CD4-positive, alpha-beta T cell treated with Interleukin-15 for 1 hour (primary cell): ENCODE results near the gene TMEM11.
"Not testable (repeated sequence)": the region's sequence is repeated elsewhere in the genome, so short reads cannot be mapped to it uniquely, and the experiment has no call there.

ENCODE experiments used
- DNase-seq: peaks from one replicate; pipeline ENCODE4 v3.0.0-alpha.2; 2020

The TMEM11 gene

DNA sequence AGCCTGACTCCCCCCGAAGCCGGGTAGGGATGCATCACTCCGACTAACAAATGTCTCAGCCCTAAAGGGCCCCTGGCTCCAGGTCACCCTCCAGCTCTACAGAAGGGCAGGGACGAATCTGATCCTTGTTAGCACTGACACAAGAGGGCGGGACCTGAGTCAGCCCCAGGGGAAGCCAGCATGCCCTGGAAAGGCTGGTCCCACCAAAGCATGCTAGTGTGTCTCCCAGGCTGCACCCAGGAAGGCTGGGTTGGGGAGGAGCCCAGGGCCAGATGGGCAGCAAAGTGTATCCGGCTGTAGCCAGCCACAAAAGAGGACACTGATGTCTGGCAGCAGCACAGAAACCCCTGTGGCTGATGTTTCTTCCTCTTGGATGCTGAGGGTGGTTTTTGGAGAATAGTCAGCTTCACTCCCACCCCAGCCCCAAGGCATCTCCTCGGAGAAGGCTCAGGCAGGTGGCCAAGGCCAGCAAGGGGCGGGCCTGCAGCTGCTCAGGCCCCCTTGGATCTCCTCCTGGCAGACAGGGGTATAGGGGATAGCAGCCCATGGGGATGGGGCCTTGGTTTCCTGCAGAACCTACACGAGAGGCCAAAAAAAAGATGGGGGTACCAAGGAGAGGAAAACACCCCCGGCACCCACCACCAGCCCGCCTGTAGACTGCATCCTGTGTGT is 28.2 kb upstream of the TMEM11 start:
- DNase-seq, result no peak

DNA sequence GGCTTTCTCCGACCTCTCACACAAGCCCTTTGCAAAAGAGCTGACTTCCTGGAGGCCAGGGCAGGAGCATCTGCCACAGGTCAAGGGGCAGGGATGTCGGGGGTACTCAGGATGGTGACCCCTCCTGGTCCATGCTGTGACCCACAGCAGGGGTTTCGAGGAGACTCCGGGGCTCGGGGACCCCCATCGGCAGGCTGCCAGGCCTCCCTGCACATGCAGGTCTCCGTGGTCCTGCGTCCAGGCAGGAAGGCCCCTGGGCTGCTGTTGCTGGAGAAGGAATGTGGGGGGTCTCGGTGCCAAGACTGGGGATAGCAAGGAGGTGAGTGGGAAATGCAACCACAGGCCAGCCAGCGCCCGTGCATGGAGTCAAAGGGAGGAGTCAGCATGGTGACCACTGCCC is 27.6 kb upstream of the TMEM11 start:
- no peak for DNase-seq

DNA sequence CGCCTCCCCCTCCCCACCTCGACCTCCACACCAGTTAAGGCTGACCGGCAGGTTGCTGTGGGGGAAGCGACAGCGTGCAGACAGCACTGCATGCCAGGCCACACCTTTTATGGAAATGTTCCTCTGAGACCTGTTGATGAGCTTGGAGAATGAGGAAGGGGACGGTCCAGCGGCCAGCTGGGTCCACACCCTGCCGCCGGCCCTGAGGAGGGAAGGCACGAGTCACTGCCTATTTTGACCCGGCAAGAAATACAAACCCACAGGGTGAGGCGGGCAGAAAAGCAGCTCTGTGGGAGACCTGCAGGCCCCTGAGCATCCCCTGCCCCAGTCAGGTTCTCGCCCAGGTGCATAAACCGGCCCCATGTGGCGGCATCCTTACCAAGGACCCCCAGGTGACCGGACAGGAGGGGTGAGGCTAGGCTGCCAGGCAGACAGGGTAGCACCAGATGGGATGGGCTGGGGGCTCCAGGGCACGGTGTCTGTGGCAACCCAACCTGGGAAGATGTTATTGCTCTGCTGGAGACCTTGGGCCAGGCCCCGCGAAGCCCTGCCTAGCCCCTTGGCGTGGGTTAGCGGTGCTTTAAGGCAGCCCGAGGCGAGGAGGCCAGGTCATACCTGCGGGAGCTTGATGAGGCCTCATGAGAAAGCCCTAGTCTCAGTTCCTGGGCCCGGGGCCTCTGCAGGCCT is 26.6 kb upstream of the TMEM11 start:
- DNase-seq, result no peak

DNA sequence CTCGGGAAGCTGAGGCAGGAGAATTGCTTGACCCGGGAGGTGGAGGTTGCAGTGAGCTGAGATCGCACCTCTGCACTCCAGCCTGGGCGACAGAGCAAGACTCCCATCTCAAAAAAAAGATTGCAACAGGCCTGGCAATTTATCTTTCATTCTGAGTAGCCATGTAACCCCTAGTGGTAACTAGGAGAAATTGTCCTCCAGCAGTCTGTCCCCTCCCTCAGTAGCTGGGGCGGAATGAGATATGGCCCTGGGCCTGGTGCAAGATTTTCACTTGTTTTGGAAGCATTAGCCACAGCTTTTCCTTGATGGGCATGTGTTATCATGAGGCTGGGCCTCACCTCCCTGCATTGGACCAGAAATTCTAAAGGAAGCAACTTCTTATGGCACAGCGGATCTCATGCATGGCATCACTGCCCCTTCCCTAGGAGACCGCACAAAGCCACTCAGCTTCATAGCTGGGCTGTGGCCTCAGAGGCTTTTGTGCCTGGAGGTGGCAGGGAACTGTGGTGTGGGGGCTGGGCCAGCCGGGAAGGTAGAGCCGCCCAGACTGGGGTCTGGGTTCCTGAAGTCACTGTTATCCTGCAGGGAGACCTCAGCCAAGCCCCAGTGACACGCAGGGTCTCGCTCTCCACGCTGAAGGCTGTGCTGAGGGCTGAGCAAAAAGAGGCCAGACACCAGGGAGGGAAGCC is 25.9 kb upstream of the TMEM11 start:
- no peak for DNase-seq

DNA sequence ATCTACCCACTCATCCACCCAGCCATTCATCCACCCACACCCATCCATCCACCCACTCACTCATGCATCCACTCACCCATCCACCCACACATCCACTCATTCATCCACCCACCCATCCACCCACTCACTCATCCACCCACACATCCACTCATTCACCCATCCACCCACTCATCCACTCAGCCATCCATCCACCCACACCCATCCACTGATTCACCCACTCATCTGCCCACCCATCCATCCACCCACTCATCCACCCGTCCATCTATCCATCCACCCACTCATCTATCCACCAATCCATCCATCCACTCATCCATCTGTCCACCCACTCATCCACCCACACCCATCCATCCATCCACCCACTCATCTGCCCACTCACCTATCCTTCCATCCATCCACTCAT is 22.0 kb upstream of the TMEM11 start:
- DNase-seq, result no peak

DNA sequence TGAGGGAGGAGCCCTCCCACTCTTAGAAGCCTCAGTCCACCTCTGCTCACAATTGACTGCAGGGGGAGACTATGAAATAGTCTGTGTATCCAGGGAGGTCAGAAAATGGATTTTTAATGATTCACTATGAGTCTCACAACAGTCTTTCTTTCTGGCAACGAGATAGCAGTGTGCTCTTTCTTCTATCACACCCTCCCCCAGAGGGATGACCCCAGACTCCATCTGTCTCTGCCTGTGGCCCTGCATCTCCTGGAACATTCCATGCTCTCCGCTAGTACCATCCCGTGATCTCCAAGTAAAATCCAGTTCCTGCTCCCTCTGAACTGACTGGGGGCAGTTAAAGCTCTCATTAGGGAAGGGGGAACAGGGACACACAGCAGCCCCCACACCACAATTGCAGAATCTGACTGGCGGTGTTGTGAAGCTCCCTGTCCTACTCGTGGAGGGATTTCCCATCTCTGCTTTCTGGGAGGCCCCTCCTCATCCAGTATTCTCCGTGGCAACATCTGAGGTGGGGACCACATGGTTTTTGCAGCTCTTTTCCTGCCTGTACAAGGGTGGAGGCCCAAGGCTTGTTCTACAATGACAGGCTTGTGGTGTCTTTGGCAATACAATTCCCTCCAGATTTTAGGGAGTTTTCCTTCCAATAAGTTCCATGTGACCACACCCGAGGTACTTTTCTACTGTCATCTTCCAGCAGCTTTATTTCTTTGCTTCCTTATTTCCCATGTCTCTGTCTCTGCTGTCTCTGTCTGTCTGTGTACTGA is 19.8 kb upstream of the TMEM11 start:
- DNase-seq, result no peak

DNA sequence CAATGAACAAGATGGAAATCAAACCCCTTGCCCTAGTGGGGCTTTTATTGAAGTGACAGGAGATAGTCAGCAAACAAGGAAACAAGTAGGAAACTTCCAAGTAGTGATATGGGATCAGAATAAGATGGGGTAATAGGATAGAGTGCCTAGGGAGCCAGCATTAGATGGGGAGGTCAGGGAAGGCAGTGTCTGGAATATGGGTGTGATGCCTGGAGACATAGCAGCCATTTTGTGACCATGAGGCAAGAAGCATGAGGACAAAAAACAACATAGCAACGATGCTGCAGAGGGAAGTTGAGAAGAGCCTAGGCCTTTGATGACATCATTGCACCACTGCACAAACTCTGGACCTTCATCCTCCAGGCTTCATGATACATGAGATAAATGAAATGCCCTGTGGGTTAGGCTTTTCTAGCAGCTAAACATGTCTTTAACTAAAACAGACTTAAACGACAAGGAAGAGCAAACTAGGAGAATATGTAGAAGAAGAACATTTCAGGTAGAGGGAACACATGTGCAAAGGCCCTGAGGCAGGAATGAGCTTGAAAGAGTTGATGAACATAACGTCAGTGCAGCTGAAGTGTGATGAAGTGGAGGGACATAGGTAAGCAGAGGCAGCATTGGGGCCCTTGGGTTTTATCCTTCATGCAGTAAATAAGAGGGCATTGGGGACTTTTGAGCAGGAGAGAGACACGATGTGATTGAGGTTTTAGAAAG is 18.2 kb upstream of the TMEM11 start:
- no peak for DNase-seq

DNA sequence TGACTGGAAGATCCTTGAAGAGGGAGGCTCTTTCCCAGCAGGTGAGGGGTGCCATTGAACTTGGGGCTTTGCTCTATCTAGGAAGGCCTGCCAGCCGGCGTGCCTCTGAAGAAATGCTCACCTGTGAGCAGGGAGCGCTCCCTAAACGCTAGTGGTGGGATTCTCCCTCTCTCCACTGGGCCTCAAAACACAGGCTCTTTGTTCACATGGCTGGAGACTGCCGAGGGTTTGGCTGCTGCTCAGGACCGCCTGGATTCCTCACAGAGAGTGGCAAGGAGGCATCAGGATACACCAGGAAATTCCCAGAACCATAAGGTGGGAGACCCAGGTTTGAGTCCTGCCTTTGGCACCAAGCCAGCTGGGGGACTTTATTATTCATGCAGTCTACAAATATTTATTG is 17.6 kb upstream of the TMEM11 start:
- no peak for DNase-seq

DNA sequence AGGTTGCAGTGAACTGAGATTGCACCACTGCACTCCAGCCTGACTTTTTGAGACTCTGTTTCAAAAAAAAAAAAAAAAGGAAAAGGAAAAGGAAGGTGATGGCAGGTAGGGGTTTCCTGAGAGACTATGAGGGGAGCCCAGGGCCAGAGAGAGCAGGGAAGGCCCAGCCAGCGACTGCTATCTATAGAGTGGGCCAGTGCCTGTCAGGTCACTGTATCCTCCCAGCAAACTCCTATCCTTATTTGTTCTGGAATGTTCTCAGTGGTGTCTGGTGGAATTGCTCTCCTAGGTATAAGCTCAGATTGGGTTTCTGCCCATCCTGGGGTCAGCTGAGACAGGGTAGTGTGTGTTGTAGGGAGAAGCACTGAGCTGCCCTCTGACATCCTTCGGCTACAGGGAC is 14.9 kb upstream of the TMEM11 start:
- no peak for DNase-seq

DNA sequence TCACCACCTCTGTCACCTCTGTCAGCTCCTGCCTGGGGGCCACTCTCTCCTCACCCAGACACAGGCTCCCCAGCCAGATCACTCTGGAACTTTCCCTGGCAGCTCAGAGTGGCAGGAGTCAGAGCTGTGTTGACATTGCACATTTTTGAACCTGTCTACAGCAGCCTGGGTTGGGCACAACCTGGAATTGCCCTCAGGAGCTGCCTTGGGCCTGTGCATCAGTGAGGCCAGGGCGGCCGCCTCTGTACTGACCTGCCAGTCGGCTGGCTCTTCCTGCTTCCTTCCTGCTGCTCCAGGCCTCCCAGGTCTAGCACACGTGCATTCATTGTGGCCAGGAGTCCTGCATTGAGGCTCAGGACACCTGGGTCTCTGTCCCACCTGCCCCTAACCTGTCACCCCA is 14.2 kb upstream of the TMEM11 start:
- no peak for DNase-seq

DNA sequence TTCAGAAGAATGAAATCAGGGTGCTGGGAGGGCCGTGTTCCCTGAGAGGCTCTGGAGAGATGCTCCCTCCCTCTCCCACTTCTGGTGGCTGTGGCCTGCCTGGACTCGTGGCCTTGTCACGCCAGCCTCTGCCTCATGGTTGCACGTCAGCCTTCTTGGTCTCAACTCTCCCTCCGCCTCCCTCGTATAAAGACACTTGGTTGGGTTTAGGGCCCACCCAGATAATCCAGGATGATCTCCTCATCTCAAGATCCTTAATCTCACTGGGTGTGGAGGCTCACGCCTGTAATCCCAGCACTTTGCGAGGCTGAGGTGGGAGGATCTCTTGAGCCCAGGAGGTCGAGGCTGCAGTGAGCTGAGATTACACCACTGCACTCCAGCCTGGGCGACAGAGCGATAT is 13.3 kb upstream of the TMEM11 start:
- DNase-seq, result not testable (repeated sequence)

DNA sequence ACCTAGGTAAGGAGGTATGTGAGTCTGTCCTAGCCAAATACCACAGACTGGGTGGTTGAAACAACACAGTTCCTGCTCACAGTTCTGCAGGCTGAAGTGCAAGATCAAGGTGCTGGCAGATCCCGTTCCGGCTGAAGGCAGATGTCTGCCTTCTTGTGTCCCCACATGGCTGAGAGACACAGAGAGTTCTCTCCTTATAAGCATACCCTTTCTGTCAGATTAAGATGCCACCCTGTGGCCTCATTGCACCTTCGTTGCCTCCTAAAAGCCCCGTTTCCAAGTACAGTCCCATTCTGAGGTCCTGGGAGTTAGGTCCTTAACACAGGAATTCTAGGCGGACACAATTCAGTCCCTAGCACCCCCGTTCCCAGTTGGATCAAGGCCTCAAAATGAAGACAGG is 9.1 kb upstream of the TMEM11 start:
- no peak for DNase-seq

DNA sequence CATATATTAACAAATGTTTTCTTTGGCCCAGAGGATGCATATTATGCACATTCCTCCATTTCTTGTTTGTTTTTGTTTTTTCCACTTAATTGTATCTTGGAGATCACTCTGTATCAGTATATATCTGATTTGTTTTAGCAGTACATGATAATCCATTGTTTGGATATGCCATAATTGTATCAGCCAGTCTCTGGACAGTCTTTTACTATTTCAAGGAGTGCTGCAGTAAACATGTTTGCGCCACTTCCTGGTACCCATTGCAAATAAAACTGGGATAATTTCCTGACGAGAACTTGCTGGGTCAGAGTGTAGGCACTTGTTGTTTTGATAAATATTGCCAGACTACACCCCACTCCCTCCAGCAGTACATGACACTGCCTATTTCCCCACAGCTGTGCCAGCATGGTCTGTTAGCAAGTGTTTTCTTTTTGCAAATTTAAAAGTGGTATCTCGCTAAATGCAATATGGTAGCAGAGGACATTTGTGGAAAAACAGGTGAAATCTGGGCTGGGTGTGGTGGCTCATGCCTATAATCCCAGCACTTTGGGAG is 4.9 kb upstream of the TMEM11 start:
- no peak for DNase-seq

DNA sequence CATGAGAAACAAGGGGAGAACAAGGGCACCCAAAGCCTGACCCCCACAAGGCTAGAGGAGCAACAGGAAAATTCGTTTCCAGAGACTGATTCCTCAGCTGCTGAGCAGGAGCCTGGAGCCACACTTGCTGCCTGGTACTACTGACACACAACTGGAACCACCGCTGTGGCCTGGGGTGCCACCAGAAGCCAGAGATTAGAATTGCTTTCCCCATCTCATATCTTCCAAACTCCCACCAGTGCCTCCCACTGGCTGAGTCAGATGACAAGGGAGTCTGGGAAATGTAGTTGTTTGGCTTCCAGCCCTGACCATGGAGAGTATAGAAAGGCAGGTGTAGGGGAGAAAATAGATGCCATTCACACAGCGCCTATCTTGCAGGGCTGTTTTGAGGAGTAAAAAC is 4.1 kb upstream of the TMEM11 start:
- DNase-seq, result no peak

DNA sequence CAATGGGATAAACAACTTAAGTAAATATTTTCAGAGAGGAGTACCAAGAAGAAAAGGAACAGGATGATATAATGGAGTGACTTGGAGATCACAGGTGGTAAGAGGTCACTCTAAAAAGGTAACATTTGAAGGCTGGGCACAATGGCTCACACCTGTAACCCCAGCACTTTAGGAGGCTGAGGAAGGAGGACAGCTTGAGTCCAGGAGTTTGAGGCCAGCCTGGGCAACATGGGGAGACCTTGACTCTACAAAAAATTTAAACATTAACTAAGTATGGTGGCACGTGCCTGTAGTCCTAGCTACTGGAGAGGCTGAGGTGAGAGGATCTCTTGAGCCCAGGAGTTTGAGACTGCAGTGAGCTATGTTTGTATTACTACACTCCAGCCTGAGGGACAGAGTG is 3.4 kb upstream of the TMEM11 start:
- DNase-seq, result no peak

DNA sequence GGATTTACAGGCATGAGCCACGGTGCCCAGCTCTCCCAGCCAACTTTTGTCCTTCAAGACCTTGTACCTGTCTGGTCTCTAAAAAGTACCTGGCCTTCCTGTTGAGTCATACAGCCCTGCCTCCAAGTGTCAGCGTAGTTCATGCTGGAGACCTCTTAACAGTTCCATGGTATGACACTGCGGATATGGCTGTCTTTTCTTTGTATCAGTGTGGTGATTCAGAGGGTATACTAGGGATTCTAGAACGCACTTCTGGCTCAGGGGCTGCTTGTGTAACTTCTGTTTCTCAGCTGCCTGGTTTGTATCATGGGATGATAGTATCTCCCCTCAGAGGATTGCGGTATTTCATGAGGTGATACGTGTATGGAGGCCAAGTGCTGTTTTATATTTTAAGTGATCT is 2.0 kb upstream of the TMEM11 start:
- DNase-seq, result no peak

DNA sequence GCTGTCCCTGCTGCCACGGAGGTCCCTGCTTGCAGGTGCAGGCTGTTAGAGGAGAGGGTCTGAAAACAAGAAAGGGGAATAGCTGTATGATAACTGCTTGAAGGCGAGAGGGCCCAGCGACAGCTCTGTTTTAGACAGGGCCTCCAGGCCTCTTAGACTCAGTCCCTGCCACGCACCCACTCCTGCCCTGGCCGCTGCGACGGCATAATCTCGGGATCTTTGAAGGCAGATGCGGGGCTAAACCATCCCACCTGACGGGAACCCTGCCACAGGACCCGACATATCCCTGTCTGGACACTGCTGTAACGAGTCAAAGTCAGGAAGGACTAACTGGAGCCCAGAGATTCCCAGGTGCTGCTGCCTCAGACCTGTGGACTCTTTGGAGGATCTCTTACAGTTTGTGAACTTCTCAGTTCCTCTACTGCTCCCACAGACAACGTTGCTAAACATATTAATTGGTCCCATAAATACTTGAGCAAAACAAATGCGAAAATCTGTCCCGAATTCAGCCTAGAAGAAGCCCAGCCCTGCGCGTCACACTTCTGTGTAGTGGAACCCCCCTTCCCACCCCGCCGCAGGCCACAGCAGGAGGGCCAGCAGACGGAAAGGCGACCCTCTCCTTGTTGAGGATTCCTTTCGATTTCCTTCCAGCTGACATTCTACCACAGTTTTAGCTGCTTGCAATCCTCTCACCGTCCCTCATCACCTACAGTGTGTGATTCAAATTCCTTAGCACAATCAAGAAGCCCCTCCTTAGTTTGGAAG is 998 bp upstream of the TMEM11 start:
- DNase-seq, result no peak

DNA sequence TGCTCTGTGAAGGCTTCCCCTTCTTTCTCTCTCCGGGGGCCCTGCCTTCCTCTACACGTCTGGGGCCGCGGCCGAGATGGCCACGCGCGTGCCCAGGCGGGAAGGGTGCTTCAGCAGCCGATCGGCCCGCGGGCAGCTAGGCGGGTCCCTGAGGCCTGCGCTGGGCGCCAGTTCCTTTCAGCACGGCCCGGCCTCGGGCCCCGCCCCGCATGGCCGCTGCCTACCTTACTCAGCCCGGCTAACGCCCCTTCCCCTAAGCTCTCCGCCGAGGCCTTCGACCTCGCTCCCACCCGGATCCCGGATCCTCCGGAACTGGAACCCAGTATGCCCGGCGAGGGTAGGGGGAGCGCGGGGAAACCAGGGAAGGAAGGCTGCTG is 335 bp downstream of the TMEM11 start:
- DNase-seq, result no peak

DNA sequence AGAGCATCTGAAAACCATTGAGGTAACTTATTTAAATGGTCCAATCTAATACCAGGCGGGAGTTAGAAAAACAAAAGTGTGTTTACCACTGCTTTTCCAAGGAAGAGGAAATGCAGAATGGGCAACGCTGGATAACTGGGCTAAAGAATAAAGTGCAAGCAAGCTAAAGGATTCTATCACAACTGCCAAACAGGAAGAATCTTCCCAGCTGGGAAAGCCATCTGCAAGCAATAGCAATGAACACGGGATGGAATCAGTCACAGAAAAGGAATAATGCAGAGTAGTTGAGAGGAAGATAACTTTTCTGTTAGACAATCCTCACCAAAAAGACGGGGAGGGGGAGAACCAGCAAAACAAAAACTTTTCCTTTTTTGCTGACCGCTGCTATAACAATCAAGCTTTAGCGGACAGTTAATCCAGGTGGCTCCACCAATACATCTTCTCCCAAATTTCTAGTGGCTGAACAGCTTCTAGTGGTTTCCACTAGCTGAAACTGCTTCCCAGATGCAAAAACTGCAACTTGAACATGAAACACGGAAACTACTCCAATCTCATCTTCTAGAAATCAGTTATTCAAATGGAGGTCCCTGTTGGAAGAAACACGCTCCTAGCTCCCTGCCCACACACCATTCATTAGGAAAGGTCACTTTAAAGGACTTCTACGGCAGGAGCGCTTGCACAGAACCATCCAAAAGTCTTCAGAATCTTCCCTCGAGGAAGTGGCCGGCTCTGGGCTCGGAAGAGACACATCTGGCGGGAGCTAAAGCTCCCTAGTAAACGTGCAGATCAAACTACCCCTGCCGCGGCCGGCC is 929 bp downstream of the TMEM11 start:
- no peak for DNase-seq

DNA sequence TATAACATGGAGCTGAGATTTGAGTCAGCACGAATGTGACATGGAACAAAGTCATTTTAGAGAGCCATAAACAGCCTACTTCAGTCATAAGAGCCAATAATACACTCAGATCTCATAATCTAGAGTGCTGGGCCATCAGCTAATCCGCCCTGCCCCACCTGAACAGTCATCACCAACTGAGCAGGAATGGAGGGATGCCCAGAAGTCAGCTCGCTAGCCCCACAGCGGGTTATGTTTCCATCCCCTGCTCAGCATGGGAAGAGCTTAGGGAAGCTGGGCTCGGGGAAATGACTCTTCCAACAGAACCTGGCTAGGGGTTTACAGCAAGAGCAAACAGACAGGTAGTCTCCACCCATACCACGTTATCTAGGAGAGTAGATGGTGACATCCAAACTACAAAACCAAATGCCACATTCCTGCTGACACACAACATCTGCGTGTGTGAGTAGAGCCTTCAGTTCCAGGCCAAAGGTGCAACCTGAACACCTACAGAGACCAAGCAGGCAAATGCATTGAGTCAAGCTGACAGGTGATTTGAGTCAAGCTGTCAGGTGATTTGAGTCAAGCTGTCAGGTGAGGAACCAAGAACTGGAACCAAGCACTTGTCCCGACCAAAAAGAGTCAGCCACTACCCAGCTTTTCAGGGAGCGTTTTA is 2.0 kb downstream of the TMEM11 start:
- no peak for DNase-seq
